ENCODE measurements around the gene C15orf39.
A peak's percentile ranks its signal among the peaks of the same experiment; 100 is the strongest.

- no peak for TF ChIP-seq GABPA (IDR thresholded peaks at IDR 0.05; ENCODE audit: low read depth)
- TF ChIP-seq, protein P1, sequence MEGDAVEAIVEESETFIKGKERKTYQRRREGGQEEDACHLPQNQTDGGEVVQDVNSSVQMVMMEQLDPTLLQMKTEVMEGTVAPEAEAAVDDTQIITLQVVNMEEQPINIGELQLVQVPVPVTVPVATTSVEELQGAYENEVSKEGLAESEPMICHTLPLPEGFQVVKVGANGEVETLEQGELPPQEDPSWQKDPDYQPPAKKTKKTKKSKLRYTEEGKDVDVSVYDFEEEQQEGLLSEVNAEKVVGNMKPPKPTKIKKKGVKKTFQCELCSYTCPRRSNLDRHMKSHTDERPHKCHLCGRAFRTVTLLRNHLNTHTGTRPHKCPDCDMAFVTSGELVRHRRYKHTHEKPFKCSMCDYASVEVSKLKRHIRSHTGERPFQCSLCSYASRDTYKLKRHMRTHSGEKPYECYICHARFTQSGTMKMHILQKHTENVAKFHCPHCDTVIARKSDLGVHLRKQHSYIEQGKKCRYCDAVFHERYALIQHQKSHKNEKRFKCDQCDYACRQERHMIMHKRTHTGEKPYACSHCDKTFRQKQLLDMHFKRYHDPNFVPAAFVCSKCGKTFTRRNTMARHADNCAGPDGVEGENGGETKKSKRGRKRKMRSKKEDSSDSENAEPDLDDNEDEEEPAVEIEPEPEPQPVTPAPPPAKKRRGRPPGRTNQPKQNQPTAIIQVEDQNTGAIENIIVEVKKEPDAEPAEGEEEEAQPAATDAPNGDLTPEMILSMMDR (IDR thresholded peaks at IDR 0.05; ENCODE audit: insufficient read depth, low read length): peak; percentile 89
- no peak; the same call in 1 of the 2 replicates for TF ChIP-seq POLR2AphosphoS5 (IDR thresholded peaks at IDR 0.05; ENCODE audit: low read depth)
- TF ChIP-seq, protein P2, sequence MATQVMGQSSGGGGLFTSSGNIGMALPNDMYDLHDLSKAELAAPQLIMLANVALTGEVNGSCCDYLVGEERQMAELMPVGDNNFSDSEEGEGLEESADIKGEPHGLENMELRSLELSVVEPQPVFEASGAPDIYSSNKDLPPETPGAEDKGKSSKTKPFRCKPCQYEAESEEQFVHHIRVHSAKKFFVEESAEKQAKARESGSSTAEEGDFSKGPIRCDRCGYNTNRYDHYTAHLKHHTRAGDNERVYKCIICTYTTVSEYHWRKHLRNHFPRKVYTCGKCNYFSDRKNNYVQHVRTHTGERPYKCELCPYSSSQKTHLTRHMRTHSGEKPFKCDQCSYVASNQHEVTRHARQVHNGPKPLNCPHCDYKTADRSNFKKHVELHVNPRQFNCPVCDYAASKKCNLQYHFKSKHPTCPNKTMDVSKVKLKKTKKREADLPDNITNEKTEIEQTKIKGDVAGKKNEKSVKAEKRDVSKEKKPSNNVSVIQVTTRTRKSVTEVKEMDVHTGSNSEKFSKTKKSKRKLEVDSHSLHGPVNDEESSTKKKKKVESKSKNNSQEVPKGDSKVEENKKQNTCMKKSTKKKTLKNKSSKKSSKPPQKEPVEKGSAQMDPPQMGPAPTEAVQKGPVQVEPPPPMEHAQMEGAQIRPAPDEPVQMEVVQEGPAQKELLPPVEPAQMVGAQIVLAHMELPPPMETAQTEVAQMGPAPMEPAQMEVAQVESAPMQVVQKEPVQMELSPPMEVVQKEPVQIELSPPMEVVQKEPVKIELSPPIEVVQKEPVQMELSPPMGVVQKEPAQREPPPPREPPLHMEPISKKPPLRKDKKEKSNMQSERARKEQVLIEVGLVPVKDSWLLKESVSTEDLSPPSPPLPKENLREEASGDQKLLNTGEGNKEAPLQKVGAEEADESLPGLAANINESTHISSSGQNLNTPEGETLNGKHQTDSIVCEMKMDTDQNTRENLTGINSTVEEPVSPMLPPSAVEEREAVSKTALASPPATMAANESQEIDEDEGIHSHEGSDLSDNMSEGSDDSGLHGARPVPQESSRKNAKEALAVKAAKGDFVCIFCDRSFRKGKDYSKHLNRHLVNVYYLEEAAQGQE (IDR thresholded peaks at IDR 0.05; ENCODE audit: insufficient replicate concordance, low read depth): no peak
These were observed 2.8 kb downstream of the C15orf39 start for GRCh38 chr15:75204340-75205063.

Measured in HL-60 (cell line).